HG03196 (cell line): ENCODE results near the gene NME3.

Experiments
- ATAC-seq: cut with Tn5 transposase; IDR thresholded peaks from one replicate; pipeline ENCODE4 v1.9.1; 2021; ENCODE audit not compliant: unreplicated experiment

The NME3 gene

GRCh38 chr16:1770328-1771187 lies 785 bp downstream of the NME3 start:
- no peak for ATAC-seq

- ATAC-seq = no peak
These were observed 1.7 kb downstream of the NME3 start for GRCh38 chr16:1769402-1770300.

GRCh38 chr16:1768767-1769401 lies 2.5 kb downstream of the NME3 start:
- ATAC-seq = no peak

- ATAC-seq = no peak
These were observed 3.1 kb downstream of the NME3 start for GRCh38 chr16:1768061-1768766.

GRCh38 chr16:1767116-1767994 lies 4.0 kb downstream of the NME3 start:
- no peak for ATAC-seq

GRCh38 chr16:1766701-1767100 lies 4.6 kb downstream of the NME3 start:
- ATAC-seq = no peak

- no peak for ATAC-seq
These were observed 5.1 kb downstream of the NME3 start for GRCh38 chr16:1766231-1766630.

- ATAC-seq = no peak
These were observed 5.5 kb downstream of the NME3 start for GRCh38 chr16:1765826-1766225.

- no peak for ATAC-seq
These were observed 6.4 kb downstream of the NME3 start for GRCh38 chr16:1764971-1765370.

- no peak for ATAC-seq
These were observed 7.5 kb downstream of the NME3 start for GRCh38 chr16:1763521-1764511.

- no peak for ATAC-seq
These were observed 8.3 kb downstream of the NME3 start for GRCh38 chr16:1762879-1763520.

- ATAC-seq = no peak
These were observed 9.0 kb downstream of the NME3 start for GRCh38 chr16:1762196-1762878.

GRCh38 chr16:1761751-1762150 lies 9.6 kb downstream of the NME3 start:
- no peak for ATAC-seq

- no peak for ATAC-seq
These were observed 10.4 kb downstream of the NME3 start for GRCh38 chr16:1760911-1761310.

GRCh38 chr16:1759511-1759910 lies 11.8 kb downstream of the NME3 start:
- no peak for ATAC-seq

GRCh38 chr16:1758923-1759322 lies 12.4 kb downstream of the NME3 start:
- ATAC-seq = no peak

GRCh38 chr16:1757714-1758461 lies 13.5 kb downstream of the NME3 start:
- no peak for ATAC-seq
